ENCODE measurements around the gene KDF1.

The KDF1 gene

GRCh38 chr1:26972821-26973220 is 12.6 kb upstream of the KDF1 start:
- CTCF ChIA-PET = no interaction called here
- TF ChIP-seq BHLHE40 (IDR thresholded peaks at IDR 0.05; ENCODE audit: borderline replicate concordance) (no peak), TARDBP (IDR thresholded peaks at IDR 0.05) (no peak), SUZ12 (IDR thresholded peaks at IDR 0.05) (no peak), ZNF384 (IDR thresholded peaks at IDR 0.05) (no peak)
- DNase-seq (ENCODE audit: extremely low spot score) = no peak
- POLR2A ChIA-PET = no interaction called here

GRCh38 chr1:26972390-26972789 is 12.1 kb upstream of the KDF1 start:
- TF ChIP-seq PKNOX1 (IDR thresholded peaks at IDR 0.05) = no peak
- TF ChIP-seq ZNF384 (IDR thresholded peaks at IDR 0.05) = no peak
- no peak for TF ChIP-seq FOXM1 (IDR thresholded peaks at IDR 0.05; ENCODE audit: borderline replicate concordance)
- no peak for TF ChIP-seq FOXA1 (IDR thresholded peaks at IDR 0.05)
- no peak for TF ChIP-seq SUZ12 (IDR thresholded peaks at IDR 0.05)
- no peak for TF ChIP-seq L3MBTL2 (conservative IDR thresholded peaks at IDR 0.05)
- no peak for TF ChIP-seq TARDBP (IDR thresholded peaks at IDR 0.05)
- TF ChIP-seq BHLHE40 (IDR thresholded peaks at IDR 0.05; ENCODE audit: borderline replicate concordance) = no peak
- no peak for TF ChIP-seq LEF1 (IDR thresholded peaks at IDR 0.05; ENCODE audit: borderline replicate concordance)
- TF ChIP-seq ELF4 (IDR thresholded peaks at IDR 0.05) = no peak
- no peak for TF ChIP-seq SP1 (IDR thresholded peaks at IDR 0.05)
- TF ChIP-seq ARNT (IDR thresholded peaks at IDR 0.05) = no peak
- no peak for TF ChIP-seq NFRKB (IDR thresholded peaks at IDR 0.05)
- no peak for TF ChIP-seq FOXK2 (IDR thresholded peaks at IDR 0.05)
- TF ChIP-seq CTBP1 (IDR thresholded peaks at IDR 0.05; ENCODE audit: borderline replicate concordance) = no peak
- no peak for TF ChIP-seq HDGF (IDR thresholded peaks at IDR 0.05; ENCODE audit: borderline replicate concordance)
- POLR2A ChIA-PET = no interaction called here
- no peak for DNase-seq (ENCODE audit: extremely low spot score)
- CTCF ChIA-PET = no interaction called here

GRCh38 chr1:26971590-26971989 is 11.3 kb upstream of the KDF1 start:
- no peak for TF ChIP-seq FOXM1 (IDR thresholded peaks at IDR 0.05; ENCODE audit: borderline replicate concordance)
- TF ChIP-seq FOXA1 (IDR thresholded peaks at IDR 0.05) = no peak
- no peak for TF ChIP-seq LEF1 (IDR thresholded peaks at IDR 0.05; ENCODE audit: borderline replicate concordance)
- TF ChIP-seq TARDBP (IDR thresholded peaks at IDR 0.05) = no peak
- TF ChIP-seq SUZ12 (IDR thresholded peaks at IDR 0.05) = no peak
- TF ChIP-seq PKNOX1 (IDR thresholded peaks at IDR 0.05) = no peak
- TF ChIP-seq FOXK2 (IDR thresholded peaks at IDR 0.05) = no peak
- POLR2A ChIA-PET = no interaction called here

DNA sequence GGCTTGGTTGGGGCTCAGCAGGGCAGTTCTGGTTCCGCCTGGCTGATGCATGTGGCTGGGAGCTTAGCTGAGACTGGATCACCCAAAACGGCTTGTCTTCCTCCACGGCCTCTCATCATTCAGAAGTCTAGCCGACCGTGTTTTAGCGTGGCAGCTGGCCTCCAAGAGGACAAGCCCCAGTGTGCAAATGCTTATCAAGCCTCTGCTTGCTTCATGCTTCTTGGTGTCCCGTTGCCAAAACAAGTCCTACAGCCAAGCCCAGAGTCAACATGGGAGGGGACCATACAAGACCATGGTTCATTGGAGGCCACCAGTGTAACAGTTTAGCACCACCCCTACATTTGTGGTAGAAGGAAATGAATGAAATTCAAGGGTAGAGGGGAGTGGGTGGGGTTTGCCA is 10.5 kb upstream of the KDF1 start:
- DNase-seq (ENCODE audit: extremely low spot score) = no peak
- ChIA-PET POLR2A (no interaction called here), CTCF (no interaction called here)
- TF ChIP-seq LEF1 (IDR thresholded peaks at IDR 0.05; ENCODE audit: borderline replicate concordance) = no peak
- TF ChIP-seq BHLHE40 (IDR thresholded peaks at IDR 0.05; ENCODE audit: borderline replicate concordance) = no peak
- TF ChIP-seq ZNF384 (IDR thresholded peaks at IDR 0.05) = no peak
- no peak for TF ChIP-seq HDGF (IDR thresholded peaks at IDR 0.05; ENCODE audit: borderline replicate concordance)

More at GRCh38 chr1:26971590-26971989, 11.3 kb upstream of the KDF1 start:
- CTCF ChIA-PET = no interaction called here
- no peak for DNase-seq (ENCODE audit: extremely low spot score)

- TF ChIP-seq FOXK2 (IDR thresholded peaks at IDR 0.05) (no peak), FOXM1 (IDR thresholded peaks at IDR 0.05; ENCODE audit: borderline replicate concordance) (no peak), ARNT (IDR thresholded peaks at IDR 0.05) (no peak), L3MBTL2 (conservative IDR thresholded peaks at IDR 0.05) (no peak), LEF1 (IDR thresholded peaks at IDR 0.05; ENCODE audit: borderline replicate concordance) (no peak), NFRKB (IDR thresholded peaks at IDR 0.05) (no peak), BHLHE40 (IDR thresholded peaks at IDR 0.05; ENCODE audit: borderline replicate concordance) (no peak), SP1 (IDR thresholded peaks at IDR 0.05) (no peak), HDGF (IDR thresholded peaks at IDR 0.05; ENCODE audit: borderline replicate concordance) (no peak), PKNOX1 (IDR thresholded peaks at IDR 0.05) (no peak), TARDBP (IDR thresholded peaks at IDR 0.05) (no peak), CTBP1 (IDR thresholded peaks at IDR 0.05; ENCODE audit: borderline replicate concordance) (no peak)
- DNase-seq (ENCODE audit: extremely low spot score) = no peak
- ChIA-PET CTCF (interaction anchor here (0.6 kb wide), 1 partner anchor 382 kb away, joined by 3 read pairs; no protein-coding TSS in a partner anchor), POLR2A (no interaction called here)
Observed at GRCh38 chr1:26965628-26966027, 5.4 kb upstream of the KDF1 start.

DNA sequence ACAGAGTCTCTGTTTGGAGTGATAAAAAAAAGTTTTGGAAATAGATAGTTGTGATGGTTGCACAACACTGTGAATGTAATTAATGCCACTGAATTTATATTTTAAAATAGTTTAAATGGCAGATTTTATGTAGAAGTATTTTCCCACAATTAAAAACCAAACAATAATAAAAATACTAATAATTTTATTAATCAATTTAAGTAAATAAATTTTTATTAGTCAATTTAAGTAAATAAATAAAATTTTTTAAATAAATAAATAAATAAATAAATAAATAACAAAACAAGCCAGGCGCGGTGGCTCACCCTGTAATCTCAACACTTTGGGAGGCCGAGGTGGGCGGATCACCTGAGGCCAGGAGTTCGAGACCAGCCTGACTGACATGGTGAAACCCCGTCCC is 4.9 kb upstream of the KDF1 start:
- CTCF ChIA-PET = no interaction called here
- TF ChIP-seq FOXK2 (IDR thresholded peaks at IDR 0.05) = no peak
- no peak for TF ChIP-seq CTBP1 (IDR thresholded peaks at IDR 0.05; ENCODE audit: borderline replicate concordance)
- no peak for TF ChIP-seq ELF4 (IDR thresholded peaks at IDR 0.05)
- TF ChIP-seq PKNOX1 (IDR thresholded peaks at IDR 0.05) = no peak
- TF ChIP-seq LEF1 (IDR thresholded peaks at IDR 0.05; ENCODE audit: borderline replicate concordance) = no peak
- no peak for TF ChIP-seq SP1 (IDR thresholded peaks at IDR 0.05)
- TF ChIP-seq SUZ12 (IDR thresholded peaks at IDR 0.05) = no peak
- TF ChIP-seq FOXM1 (IDR thresholded peaks at IDR 0.05; ENCODE audit: borderline replicate concordance) = no peak
- no peak for TF ChIP-seq NFRKB (IDR thresholded peaks at IDR 0.05)
- no peak for TF ChIP-seq FOXA1 (IDR thresholded peaks at IDR 0.05)
- no peak for TF ChIP-seq L3MBTL2 (conservative IDR thresholded peaks at IDR 0.05)
- TF ChIP-seq TARDBP (IDR thresholded peaks at IDR 0.05) = no peak
- no peak for TF ChIP-seq ZNF384 (IDR thresholded peaks at IDR 0.05)
- TF ChIP-seq HDGF (IDR thresholded peaks at IDR 0.05; ENCODE audit: borderline replicate concordance) = no peak
- TF ChIP-seq ARNT (IDR thresholded peaks at IDR 0.05) = no peak
- TF ChIP-seq BHLHE40 (IDR thresholded peaks at IDR 0.05; ENCODE audit: borderline replicate concordance) = no peak
- no peak for DNase-seq (ENCODE audit: extremely low spot score)
- POLR2A ChIA-PET = no interaction called here

Data from HEK293T (cell line).